Heart right ventricle (tissue), 16 donors: ENCODE results near the gene C22orf31. TPM values are rescaled to one million over a fixed set of nuclear protein-coding genes. Genes with fewer than 3 reads are reported as not detected.

ENCODE experiments used
- ATAC-seq, 8 donors: fragments of 200-7000 bp; cut with Tn5 transposase; one replicate each; pipeline ENCODE4 v1.9.1; 2020; ENCODE audit warnings: mild to moderate bottlenecking in 8 of 8, moderate library complexity in 8 of 8, moderate number of reproducible peaks in 1 of 8
- DNase-seq, 2 donors: peaks; one replicate each; pipeline ENCODE4 v3.0.0-alpha.2; 2020
- H3K27ac ChIP-seq, 10 donors: fragments of 200-600 bp; sonication (generic) in 2 of 10; one replicate each; pipeline versions ENCODE4 v1.5.0 to v1.8.0; 2020 to 2022; ENCODE audit warnings: mild to moderate bottlenecking in 3 of 10
- H3K27me3 ChIP-seq, 7 donors: fragments of 200-600 bp; one replicate each; pipeline ENCODE4 v1.8.0; 2021 to 2022; ENCODE audit warnings: mild to moderate bottlenecking in 2 of 7
- H3K36me3 ChIP-seq, 9 donors: fragments of 200-600 bp; sonication (generic) in 1 of 9; one replicate each; pipeline versions ENCODE4 v1.5.0 to v1.8.0; 2020 to 2022; ENCODE audit warnings: mild to moderate bottlenecking in 2 of 9
- H3K4me1 ChIP-seq, 9 donors: fragments of 200-600 bp; sonication (generic) in 1 of 9; one replicate each; pipeline versions ENCODE4 v1.5.0 to v1.8.0; 2020 to 2022; ENCODE audit warnings: mild to moderate bottlenecking in 4 of 9
- H3K4me3 ChIP-seq, 10 donors: fragments of 200-600 bp; sonication (generic) in 2 of 10; one replicate each; pipeline versions ENCODE4 v1.5.0 to v1.8.0; 2020 to 2022; ENCODE audit warnings: mild to moderate bottlenecking in 7 of 10, moderate library complexity in 2 of 10
- H3K9me3 ChIP-seq, 11 donors: fragments of 200-600 bp in 10 of 11; sonication (generic) in 2 of 11; one replicate each; pipeline versions ENCODE4 v1.5.0 to v1.8.0; 2013 to 2022; ENCODE audit warnings: mild to moderate bottlenecking in 2 of 11, control low read depth in 1 of 11, moderate library complexity in 1 of 11
- WGBS, 2 donors: extraction: QIAGEN DNeasy Blood & Tissue Kit; methylation state at CpG; one replicate each; pipeline ENCODE4 v1.1.7; 2013; ENCODE audit warnings: inconsistent platforms in 1 of 2; 5-methylcytosine and 5-hydroxymethylcytosine counted together
- intact Hi-C, 10 donors: fragments of 100-400 bp; cut with DNase I; formaldehyde crosslinking; loops; one replicate each; pipeline versions ENCODE4 v1.11.1 to v1.14.2; 2022
- polyA plus RNA-seq, 2 donors: library from polyadenylated mRNA; stranded (reverse); fragments of 200-250 nt; gene quantifications; one replicate each; pipeline ENCODE4 v1.2.3, GENCODE V29; 2013
- total RNA-seq, 10 donors: library from RNA; stranded (reverse); fragmentation: NEBNext Ultra II Directional in 3 of 10; extraction: Animal tissue kit (Norgen Biotek cat#: 25700) in 3 of 10; gene quantifications; one replicate each; pipeline versions ENCODE4 v1.2.1 to v1.2.4, GENCODE V29; 2021 to 2023
- TF ChIP-seq, protein P1 (sequence below), 9 donors: fragments of 200-600 bp; sonication (generic) in 2 of 9; IDR thresholded peaks; one replicate each; pipeline versions ENCODE4 v1.5.0 to v1.8.0; 2021 to 2022; ENCODE audit warnings: antibody characterized with exemption in 9 of 9, mild to moderate bottlenecking in 5 of 9, moderate library complexity in 1 of 9
- donor health status: Arrhythmogenic right ventricular cardiomyopathy.
- donor health status: ischemic (EF 13 %, LVEDD 7.1; RV severe dilation, severe dysfunction).
- donor health status: healthy with polysubstance abuse.
- donor health status: DM: no; HTN: yes; CAD: no.
- donor health status: DM: no; HTN: no; CAD: no.
- donor health status: ischemic (EF 25% LVEDD 6.9; RV normal size, moderate dysfunction).
- donor health status: ischemic (EF 25% LVEDD 5.7; RV mildly dilated, moderate dysfunction).
- donor health status: healthy.
- donor health status: DM: yes; HTN: yes; CAD: no.
- donor health status: Ischemic cardiomyopathy.
- donor health status: ischemic (EF 35%, LVEDD 5.7; RV mildly dilated, moderate dysfunction).
- donor health status: nonischemic (EF 11% LVEDD 7.7; RV severe dilation, severe dysfunction).
- donor health status: DM: yes; HTN: yes; CAD: no.
- donor health status: PGD.
- donor health status: ischemic (EF 29% LVEDD 5.4; RV normal size, mild dysfunction).
- donor health status: nonischemic (EF 23%, LVEDD 6.1; RV moderate dilation, normal function).

C22orf31 gene
- total and polyA plus RNA-seq, 12 donors: 0.24 TPM; not detected in 11

DNA sequence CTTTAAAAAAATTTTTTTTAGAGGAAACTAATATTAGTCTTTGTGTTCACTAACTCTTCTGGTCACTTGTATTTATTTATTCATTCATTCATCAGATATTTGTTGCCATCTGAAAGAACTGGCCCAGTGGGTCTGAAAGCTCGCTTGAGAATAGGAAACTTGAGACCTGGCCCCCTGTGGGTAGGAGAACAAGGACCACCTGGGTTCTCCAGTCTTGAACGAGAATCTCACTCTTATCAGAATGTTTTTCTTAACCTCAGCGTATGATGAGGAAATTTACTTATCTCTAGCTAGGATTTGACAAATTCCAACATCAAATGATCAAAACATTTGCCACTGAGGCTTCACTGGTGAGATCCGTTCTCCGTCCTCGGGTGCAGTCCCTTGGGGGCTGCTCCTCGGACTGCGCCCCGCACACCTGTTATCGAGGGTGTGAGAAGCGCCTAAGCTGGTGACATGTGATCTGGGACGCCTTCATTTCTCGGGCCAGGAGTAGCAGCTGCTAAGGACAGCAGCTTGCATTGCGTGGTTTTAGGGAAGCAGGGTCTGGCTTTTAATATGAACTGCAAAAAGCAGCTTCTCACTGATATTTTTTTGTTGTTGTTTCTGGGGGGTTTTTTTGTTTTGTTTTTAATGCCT, 6.3 kb downstream of the C22orf31 start:
- TF ChIP-seq, protein P1, sequence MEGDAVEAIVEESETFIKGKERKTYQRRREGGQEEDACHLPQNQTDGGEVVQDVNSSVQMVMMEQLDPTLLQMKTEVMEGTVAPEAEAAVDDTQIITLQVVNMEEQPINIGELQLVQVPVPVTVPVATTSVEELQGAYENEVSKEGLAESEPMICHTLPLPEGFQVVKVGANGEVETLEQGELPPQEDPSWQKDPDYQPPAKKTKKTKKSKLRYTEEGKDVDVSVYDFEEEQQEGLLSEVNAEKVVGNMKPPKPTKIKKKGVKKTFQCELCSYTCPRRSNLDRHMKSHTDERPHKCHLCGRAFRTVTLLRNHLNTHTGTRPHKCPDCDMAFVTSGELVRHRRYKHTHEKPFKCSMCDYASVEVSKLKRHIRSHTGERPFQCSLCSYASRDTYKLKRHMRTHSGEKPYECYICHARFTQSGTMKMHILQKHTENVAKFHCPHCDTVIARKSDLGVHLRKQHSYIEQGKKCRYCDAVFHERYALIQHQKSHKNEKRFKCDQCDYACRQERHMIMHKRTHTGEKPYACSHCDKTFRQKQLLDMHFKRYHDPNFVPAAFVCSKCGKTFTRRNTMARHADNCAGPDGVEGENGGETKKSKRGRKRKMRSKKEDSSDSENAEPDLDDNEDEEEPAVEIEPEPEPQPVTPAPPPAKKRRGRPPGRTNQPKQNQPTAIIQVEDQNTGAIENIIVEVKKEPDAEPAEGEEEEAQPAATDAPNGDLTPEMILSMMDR (IDR thresholded peaks at IDR 0.05): no peak
- intact Hi-C loops: loop anchor here in 1 of 10 donors (10.0 kb wide), 1 partner anchor 199 kb away; no protein-coding TSS in a partner anchor
- no peak overlapping the region for H3K4me3 ChIP-seq
- no peaks in the 10 kb centered on the region for H3K4me1 ChIP-seq
- no peaks in the 10 kb centered on the region for H3K9me3 ChIP-seq
- no peaks in the 10 kb centered on the region for H3K27me3 ChIP-seq
- DNase-seq: no peak
- H3K36me3 ChIP-seq: peaks cover 0 to 9% (median 0%) of the 10 kb centered on the region in 9 donors
- no peak overlapping the region for H3K27ac ChIP-seq
- WGBS, 2 donors: 56 to 60% methylated on average over 14 of the region's 14 CpGs
- ATAC-seq: no peak

DNA sequence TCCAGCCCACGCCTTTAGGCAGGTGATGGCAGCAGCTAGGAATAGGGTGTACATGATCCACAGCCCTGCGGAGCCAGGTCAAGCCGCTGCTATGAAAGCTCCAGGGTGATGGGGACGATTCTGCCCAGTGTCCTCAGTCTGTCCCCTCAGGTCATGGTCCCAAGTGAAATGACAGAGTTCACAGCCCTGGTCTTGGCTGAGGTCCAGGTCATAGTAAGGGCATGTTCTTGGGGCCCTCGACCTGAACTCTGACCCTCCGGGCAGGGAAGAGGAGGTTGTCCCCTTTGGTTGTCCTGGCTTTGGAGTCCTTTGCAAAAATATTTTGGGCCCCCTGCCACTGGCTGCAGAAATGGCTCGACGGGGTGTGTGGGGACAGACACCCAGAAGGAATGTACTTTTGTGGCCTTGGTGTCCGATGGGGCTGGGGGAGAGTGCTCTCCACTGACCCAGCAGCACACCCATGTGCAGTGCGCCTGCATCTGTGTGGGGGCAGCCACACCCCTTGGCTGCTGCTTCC, 7.3 kb downstream of the C22orf31 start:
- DNase-seq (no peak), ATAC-seq (no peak)
- Histone ChIP-seq H3K9me3 (no peaks in the 10 kb centered on the region), H3K4me3 (no peak overlapping the region), H3K4me1 (no peaks in the 10 kb centered on the region), H3K36me3 (peaks cover 0 to 19% (median 8%) of the 10 kb centered on the region in 9 donors), H3K27ac (no peak overlapping the region), H3K27me3 (no peaks in the 10 kb centered on the region)
- 80 to 87% methylated on average over 10 of the region's 10 CpGs for WGBS, 2 donors
- TF ChIP-seq, protein P1 (IDR thresholded peaks at IDR 0.05): no peak
- intact Hi-C loops: loop anchor here in 1 of 10 donors (10.0 kb wide), 1 partner anchor 200 kb away; no protein-coding TSS in a partner anchor

DNA sequence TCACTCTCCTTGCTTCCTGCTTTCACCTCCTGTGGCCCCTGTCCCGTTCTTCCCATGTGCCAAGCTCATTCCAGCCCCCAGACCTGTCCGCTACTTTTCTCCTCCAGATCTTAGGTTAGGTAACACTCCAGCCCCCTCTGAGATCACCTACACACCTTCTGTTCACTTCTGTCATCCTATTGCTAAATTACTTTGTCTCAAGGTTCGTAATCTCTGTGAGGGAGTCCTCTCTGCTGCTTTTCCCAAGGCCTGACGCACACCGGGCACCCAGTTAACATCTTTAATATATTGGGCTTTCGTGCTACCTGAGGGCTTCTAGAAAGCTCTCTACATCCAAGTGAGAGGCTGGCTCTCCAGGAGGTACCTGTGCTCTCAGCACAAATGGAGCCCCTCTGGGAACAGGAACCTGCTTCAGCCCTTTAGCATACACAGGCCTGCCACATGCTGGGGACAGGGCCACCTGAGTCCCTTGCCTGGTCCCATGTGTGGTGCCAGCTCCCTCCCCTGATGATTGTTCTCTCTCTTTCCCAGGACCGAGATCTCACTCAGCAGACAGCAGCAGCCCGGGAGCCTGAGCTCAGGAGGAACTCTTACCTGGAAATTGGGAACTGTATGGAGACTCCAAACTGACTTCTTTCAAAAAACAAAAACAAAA, 8.5 kb downstream of the C22orf31 start:
- no peaks in the 10 kb centered on the region for H3K4me1 ChIP-seq
- no peaks in the 10 kb centered on the region for H3K9me3 ChIP-seq
- 95% methylated on average over 8 of the region's 8 CpGs for WGBS, 2 donors
- no peak for DNase-seq
- TF ChIP-seq, protein P1 (IDR thresholded peaks at IDR 0.05): no peak
- no peak overlapping the region for H3K4me3 ChIP-seq
- no peak for ATAC-seq
- H3K36me3 ChIP-seq: peaks cover 0 to 30% (median 8%) of the 10 kb centered on the region in 9 donors
- no peak overlapping the region for H3K27ac ChIP-seq
- H3K27me3 ChIP-seq: no peaks in the 10 kb centered on the region
- intact Hi-C loops: loop anchor here in 1 of 10 donors (10.0 kb wide), 1 partner anchor 202 kb away; no protein-coding TSS in a partner anchor

DNA sequence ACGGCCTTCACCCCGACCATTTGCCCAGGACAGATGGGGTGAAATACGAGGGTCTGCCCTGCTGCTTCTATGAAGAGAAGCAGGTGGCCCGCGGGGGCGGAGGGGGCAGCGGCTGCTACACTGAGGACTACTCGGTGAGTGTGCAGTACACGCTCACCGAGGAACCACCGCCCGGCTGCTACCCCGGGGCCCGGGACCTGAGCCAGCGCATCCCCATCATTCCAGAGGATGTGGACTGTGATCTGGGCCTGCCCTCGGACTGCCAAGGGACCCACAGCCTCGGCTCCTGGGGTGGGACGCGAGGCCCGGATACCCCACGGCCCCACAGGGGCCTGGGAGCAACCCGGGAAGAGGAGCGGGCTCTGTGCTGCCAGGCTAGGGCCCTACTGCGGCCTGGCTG, 11.2 kb downstream of the C22orf31 start:
- ATAC-seq: peak in 1 of 8 donors; percentile 39
- WGBS, 2 donors: 96% methylated on average over 24 of the region's 24 CpGs
- intact Hi-C loops: loop anchor here in 1 of 10 donors (10.0 kb wide), 1 partner anchor 204 kb away; no protein-coding TSS in a partner anchor

More for the DNA sequence above, 11.2 kb downstream of the C22orf31 start:
- TF ChIP-seq, protein P1 (IDR thresholded peaks at IDR 0.05): no peak
- Histone ChIP-seq H3K27me3 (no peaks in the 10 kb centered on the region), H3K27ac (no peak overlapping the region), H3K36me3 (peaks cover 0 to 56% (median 8%) of the 10 kb centered on the region in 9 donors), H3K4me1 (no peaks in the 10 kb centered on the region), H3K9me3 (no peaks in the 10 kb centered on the region), H3K4me3 (no peak overlapping the region)
- DNase-seq: no peak
